DOHH2 (cell line): ENCODE measurements around the gene COL1A1.
A peak's percentile ranks its signal among the peaks of the same experiment; 100 is the strongest.

ENCODE experiments used
- H3F3A ChIP-seq: fragments of 200-600 bp; sonication (generic), shearing (Covaris generic); 2 replicates; pipeline ENCODE4 v1.6.0; 2016; ENCODE audit warnings: antibody characterized with exemption, mild to moderate bottlenecking; ENCODE audit not compliant: control insufficient read depth, insufficient read depth
- H3K27ac ChIP-seq: fragments of 200-600 bp; sonication (generic); 2 replicates; pipeline ENCODE4 v1.5.1; 2014; ENCODE audit warnings: low read depth, mild to moderate bottlenecking, low read length, moderate library complexity
- H3K27me3 ChIP-seq: fragments of 200-600 bp; sonication (generic); 2 replicates; pipeline ENCODE4 v1.6.1; 2014; ENCODE audit warnings: mild to moderate bottlenecking, low read length, mixed read lengths; ENCODE audit not compliant: control insufficient read depth
- H3K36me3 ChIP-seq: fragments of 200-600 bp; sonication (generic); 2 replicates; pipeline ENCODE4 v1.6.1; 2014; ENCODE audit warnings: mild to moderate bottlenecking, low read length, moderate library complexity, mixed read lengths; ENCODE audit not compliant: control insufficient read depth
- H3K4me1 ChIP-seq: fragments of 200-600 bp; sonication (generic); 2 replicates; pipeline ENCODE4 v1.6.1; 2014; ENCODE audit warnings: mild to moderate bottlenecking, low read length, mixed read lengths; ENCODE audit not compliant: control insufficient read depth
- H3K4me2 ChIP-seq: fragments of 200-600 bp; sonication (generic); 2 replicates; pipeline ENCODE4 v1.6.0; 2014; ENCODE audit warnings: mild to moderate bottlenecking, low read length, moderate library complexity
- H3K4me3 ChIP-seq: fragments of 200-600 bp; sonication (generic); 2 replicates; pipeline ENCODE4 v1.5.1; 2014; ENCODE audit warnings: mild to moderate bottlenecking, low read length, mixed read lengths
- H3K79me2 ChIP-seq: fragments of 200-600 bp; sonication (generic); 2 replicates; pipeline ENCODE4 v1.6.1; 2014; ENCODE audit warnings: mild to moderate bottlenecking, low read length, mixed read lengths; ENCODE audit not compliant: control insufficient read depth
- H3K9me2 ChIP-seq: fragments of 200-600 bp; sonication (generic); replicated peaks from 2 replicates; pipeline ENCODE4 v1.6.1; 2014; ENCODE audit warnings: mild to moderate bottlenecking, low read length, mixed read lengths; ENCODE audit not compliant: control insufficient read depth
- H3K9me3 ChIP-seq: fragments of 200-600 bp; sonication (generic); 2 replicates; pipeline ENCODE4 v1.6.1; 2014; ENCODE audit warnings: antibody characterized with exemption, low read length, mixed read lengths; ENCODE audit not compliant: control insufficient read depth, insufficient read depth
- H4K20me1 ChIP-seq: fragments of 200-600 bp; sonication (generic); 2 replicates; pipeline ENCODE4 v1.6.0; 2014; ENCODE audit warnings: low read depth, mild to moderate bottlenecking, antibody characterized with exemption, low read length, moderate library complexity; ENCODE audit not compliant: control insufficient read depth, insufficient read depth
- EZH2phosphoT487 ChIP-seq: fragments of 200-600 bp; sonication (generic); IDR thresholded peaks from 2 replicates; pipeline ENCODE4 v1.6.1; 2017; ENCODE audit warnings: borderline replicate concordance, mild to moderate bottlenecking, antibody characterized with exemption, low read length, moderate library complexity, mixed read lengths
- TF ChIP-seq, protein P1 (sequence below): fragments of 200-600 bp; sonication (generic); IDR thresholded peaks from one replicate; pipeline ENCODE4 v1.5.1; 2014; ENCODE audit warnings: antibody characterized with exemption, mild to moderate bottlenecking, low read depth, low read length; ENCODE audit not compliant: poor library complexity, severe bottlenecking

COL1A1 gene

DNA sequence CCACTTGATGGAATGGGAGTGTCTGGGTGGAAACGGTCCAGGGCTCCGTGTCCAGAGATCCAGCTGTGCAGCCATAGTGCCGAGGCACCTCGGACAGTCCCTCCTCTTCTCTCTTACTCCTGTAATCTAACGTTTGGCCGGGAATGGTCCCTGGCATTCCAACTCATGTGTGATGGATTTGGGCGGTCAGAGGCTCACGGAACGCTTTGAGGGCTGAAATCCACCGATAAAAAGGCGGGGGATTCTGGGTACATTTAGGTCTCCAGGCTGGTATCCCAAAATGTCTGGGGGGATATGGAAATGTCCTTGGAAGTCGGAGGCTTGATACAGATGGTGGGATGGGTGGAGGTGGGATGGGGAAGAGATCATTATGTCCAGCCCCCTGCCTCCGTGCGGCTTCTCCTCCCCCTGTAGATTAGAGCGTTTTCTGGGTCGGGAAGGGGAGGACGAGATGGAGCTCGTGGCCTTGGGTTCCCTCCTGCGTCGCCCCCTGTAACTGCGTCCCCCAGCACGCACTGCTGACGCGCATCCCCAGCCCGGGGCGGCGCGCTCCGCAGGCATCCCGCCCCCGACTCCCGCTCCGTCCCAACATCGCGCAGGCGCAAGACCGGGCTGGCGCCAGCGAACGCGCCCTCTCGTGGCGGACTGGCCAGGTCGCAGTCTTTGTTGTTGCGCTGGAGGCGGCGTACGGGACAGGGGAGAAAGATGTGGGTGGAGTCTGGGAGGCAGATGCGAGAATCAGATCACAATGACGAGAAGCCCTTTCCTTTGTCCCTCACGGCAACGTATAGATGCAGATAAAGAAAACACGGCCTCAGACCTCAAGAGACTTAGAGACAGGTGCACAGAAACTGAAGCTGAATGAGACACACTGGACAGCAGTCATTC lies 40.2 kb downstream of the COL1A1 start:
- no peak overlapping the region for H3K27ac ChIP-seq
- H3K36me3 ChIP-seq = no peaks in the 10 kb centered on the region
- peak overlapping the region; percentile 99 for H3K4me2 ChIP-seq
- TF ChIP-seq, protein P1, sequence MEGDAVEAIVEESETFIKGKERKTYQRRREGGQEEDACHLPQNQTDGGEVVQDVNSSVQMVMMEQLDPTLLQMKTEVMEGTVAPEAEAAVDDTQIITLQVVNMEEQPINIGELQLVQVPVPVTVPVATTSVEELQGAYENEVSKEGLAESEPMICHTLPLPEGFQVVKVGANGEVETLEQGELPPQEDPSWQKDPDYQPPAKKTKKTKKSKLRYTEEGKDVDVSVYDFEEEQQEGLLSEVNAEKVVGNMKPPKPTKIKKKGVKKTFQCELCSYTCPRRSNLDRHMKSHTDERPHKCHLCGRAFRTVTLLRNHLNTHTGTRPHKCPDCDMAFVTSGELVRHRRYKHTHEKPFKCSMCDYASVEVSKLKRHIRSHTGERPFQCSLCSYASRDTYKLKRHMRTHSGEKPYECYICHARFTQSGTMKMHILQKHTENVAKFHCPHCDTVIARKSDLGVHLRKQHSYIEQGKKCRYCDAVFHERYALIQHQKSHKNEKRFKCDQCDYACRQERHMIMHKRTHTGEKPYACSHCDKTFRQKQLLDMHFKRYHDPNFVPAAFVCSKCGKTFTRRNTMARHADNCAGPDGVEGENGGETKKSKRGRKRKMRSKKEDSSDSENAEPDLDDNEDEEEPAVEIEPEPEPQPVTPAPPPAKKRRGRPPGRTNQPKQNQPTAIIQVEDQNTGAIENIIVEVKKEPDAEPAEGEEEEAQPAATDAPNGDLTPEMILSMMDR = peak; percentile 95
- TF ChIP-seq EZH2phosphoT487 = no peak
- peaks cover 6% of the 10 kb centered on the region; the same call in 1 of the 2 replicates for H3F3A ChIP-seq
- H4K20me1 ChIP-seq = no peaks in the 10 kb centered on the region
- H3K27me3 ChIP-seq = peaks cover 5% of the 10 kb centered on the region; the same call in 1 of the 2 replicates
- peak overlapping the region; percentile 88 for H3K4me3 ChIP-seq
- peaks cover 22% of the 10 kb centered on the region for H3K4me1 ChIP-seq
- H3K9me2 ChIP-seq = no peaks in the 10 kb centered on the region
- no peaks in the 10 kb centered on the region for H3K9me3 ChIP-seq
- H3K79me2 ChIP-seq = no peaks in the 10 kb centered on the region

DNA sequence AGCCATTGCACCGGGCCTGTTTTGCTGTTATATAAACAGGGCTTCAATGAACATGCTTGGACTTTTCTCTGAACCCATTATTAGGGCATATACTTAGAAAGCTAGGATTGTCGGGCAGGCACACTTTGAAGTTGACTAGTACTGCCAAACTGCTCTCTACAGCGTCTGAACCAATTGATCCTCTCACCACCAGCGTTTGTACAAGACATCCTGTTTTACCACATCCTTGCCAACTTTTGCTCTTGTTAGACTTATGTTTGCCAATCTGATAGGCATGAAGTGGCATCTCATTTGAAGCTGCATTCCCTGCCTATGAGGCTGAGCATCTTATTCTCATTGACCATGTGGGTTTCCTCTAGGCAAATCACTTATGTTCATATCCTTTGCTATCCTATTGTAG lies 43.5 kb downstream of the COL1A1 start:
- H3K9me3 ChIP-seq = no peaks in the 10 kb centered on the region
- H3K27me3 ChIP-seq = peaks cover 5% of the 10 kb centered on the region; the same call in 1 of the 2 replicates
- H3K27ac ChIP-seq = no peak overlapping the region
- no peaks in the 10 kb centered on the region for H4K20me1 ChIP-seq
- no peaks in the 10 kb centered on the region for H3K79me2 ChIP-seq
- H3K9me2 ChIP-seq = no peaks in the 10 kb centered on the region
- no peak overlapping the region for H3K4me3 ChIP-seq
- peaks cover 37% of the 10 kb centered on the region for H3K4me1 ChIP-seq
- H3K36me3 ChIP-seq = no peaks in the 10 kb centered on the region
- TF ChIP-seq, protein P1 = no peak
- TF ChIP-seq EZH2phosphoT487 = no peak
- no peak overlapping the region for H3K4me2 ChIP-seq
- H3F3A ChIP-seq = peaks cover 12% of the 10 kb centered on the region

DNA sequence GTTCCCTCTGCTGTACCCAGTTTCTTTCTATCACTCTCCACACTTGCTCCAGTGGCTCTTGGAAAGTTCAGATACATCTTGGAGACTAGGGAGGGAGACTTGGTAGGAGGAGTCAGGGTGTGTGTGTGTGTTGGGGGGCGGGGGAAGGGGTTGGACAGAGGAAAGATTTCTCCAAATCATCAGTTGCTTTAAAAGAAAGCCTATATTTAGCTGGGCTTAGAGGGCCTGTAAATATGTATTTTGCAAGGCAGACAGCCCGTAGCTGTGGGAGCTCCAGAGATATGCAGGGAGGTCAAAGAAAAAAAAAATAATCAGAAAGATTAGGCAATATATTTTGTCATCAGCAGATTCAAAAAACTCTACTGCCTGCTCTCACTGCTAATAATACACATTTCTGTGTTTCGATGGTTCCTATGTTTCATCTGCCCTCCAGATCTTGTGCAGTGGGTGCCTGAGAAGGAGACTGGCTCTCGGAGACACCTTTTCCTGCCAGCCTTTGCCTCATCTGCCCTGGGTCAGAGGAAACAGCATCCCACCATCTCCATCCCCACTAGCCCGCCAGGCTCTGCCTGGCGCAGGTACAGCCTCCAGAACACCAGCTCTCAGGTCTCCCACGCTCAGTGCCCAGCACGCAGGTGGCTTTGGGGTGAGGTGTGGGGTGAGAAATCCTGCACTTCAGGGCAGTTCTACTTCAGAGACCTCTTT lies 46.2 kb downstream of the COL1A1 start:
- H3K27ac ChIP-seq = no peak overlapping the region
- H3K4me2 ChIP-seq = peak overlapping the region; percentile 30
- TF ChIP-seq EZH2phosphoT487 = no peak
- TF ChIP-seq, protein P1 = no peak
- peaks cover 3% of the 10 kb centered on the region; the same call in 1 of the 2 replicates for H3K36me3 ChIP-seq
- peaks cover 11% of the 10 kb centered on the region for H3F3A ChIP-seq
- peaks cover 10% of the 10 kb centered on the region for H3K79me2 ChIP-seq
- peaks cover 36% of the 10 kb centered on the region for H3K4me1 ChIP-seq
- H3K9me2 ChIP-seq = no peaks in the 10 kb centered on the region
- H3K4me3 ChIP-seq = no peak overlapping the region
- H3K27me3 ChIP-seq = no peaks in the 10 kb centered on the region
- H4K20me1 ChIP-seq = no peaks in the 10 kb centered on the region
- H3K9me3 ChIP-seq = no peaks in the 10 kb centered on the region
